Measurements from ENCODE around the gene GAN. TPM values are rescaled to one million over a fixed set of nuclear protein-coding genes. Genes with fewer than 3 reads are reported as not detected.

GAN gene
- total RNA-seq, 1 experiment from 2014 or later, result 7.9 TPM

DNA sequence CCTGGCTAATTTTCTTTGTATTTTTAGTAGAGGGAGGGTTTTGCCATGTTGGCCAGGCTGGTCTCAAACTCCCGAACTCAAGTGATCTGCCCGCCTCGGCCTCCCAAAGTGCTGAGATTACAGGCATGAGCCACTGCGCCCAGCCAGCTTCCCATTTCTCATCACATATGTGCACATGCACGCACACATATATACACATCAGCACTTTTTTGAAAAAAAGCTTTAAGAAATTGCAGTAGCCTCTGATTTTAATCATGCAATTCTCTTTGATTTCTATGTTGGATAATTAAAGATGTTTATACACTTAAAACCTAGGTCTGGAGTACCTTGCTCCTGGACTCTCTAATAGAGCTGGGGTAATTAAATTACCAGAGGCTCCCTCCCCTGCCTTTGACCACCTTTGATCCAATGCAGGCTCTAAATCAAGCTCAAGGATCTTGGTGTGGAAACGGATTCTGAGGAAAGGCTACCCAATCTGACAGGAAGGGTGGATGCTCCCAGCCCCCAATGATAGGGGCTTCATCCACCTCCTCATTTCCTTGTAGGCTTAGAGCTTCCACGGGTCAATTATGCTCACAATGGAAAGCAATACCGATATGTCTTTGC, 29.7 kb upstream of the GAN start:
- Histone ChIP-seq H3K4me3 (no peak overlapping the region), H3K27ac (no peak overlapping the region)

DNA sequence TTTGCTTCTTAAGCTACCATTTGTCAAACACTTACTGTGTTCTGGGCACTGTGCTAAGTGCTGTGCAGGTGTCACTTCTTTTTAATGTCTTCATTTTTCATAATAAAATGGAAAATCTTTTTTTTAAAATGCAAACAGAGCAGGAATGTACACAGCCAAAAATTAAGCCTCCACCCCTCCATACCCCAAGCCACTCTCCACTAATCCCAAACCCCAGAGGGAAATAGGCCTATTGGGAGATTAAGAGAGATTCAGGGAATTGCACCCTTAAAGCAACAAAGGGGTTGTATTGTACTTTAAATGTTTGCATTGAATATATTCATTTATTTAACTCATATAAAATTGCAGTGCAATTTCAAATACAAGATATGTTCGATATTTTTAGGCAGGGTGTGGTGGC, 28.6 kb upstream of the GAN start:
- Histone ChIP-seq H3K4me3 (no peak overlapping the region), H3K27ac (no peak overlapping the region), H3K27me3 (no peaks in the 10 kb centered on the region), H3K36me3 (no peaks in the 10 kb centered on the region), H3K9me3 (replicated peaks) (no peaks in the 10 kb centered on the region), H3K4me1 (no peaks in the 10 kb centered on the region)
- DNase-seq, result no peak

More for the DNA sequence above, 29.7 kb upstream of the GAN start:
- no peaks in the 10 kb centered on the region for H3K9me3 ChIP-seq (replicated peaks)
- no peaks in the 10 kb centered on the region for H3K4me1 ChIP-seq
- H3K27me3 ChIP-seq, result no peaks in the 10 kb centered on the region
- H3K36me3 ChIP-seq, result no peaks in the 10 kb centered on the region
- DNase-seq, result no peak

DNA sequence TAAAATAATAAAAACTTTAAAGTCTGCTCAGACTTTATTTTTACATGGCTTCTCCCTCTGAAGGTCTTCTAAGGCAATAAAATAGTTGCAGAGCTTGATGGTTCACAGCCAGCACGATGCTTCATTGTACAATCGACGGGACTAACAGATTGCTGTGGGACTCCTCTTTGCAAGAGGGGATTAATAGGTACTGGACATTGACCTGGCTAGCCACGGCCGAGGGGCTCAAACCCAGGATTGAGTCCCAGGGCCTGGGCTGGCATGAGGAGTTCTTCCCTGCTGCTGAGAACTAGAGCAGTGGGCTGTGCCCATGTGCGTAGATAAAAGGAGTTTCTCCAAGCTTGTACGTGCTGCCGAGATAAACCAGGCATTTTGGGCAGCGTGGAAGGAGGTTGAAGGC, 23.6 kb upstream of the GAN start:
- no peak for DNase-seq
- Histone ChIP-seq H3K27me3 (no peaks in the 10 kb centered on the region), H3K9me3 (replicated peaks) (no peaks in the 10 kb centered on the region), H3K4me3 (no peak overlapping the region), H3K4me1 (no peaks in the 10 kb centered on the region), H3K27ac (no peak overlapping the region), H3K36me3 (no peaks in the 10 kb centered on the region)

DNA sequence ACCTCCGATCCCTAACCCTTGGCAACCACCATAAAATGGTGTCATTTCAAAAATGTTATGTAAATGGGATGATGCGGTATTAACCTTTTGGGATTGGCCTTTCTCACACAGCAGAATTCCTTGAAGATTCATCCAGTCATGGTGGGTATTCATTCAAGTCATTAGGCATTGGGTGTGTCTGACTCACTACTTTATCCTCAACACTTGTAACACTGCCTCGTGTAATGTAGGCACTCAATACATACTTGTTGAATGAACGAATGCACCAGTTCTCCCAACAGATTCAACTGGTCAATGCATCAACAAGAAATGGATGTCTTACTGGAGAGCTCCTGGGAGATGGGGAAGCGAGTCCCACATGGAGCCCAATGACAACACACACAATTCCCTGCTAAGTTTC, 21.8 kb upstream of the GAN start:
- Histone ChIP-seq H3K27me3 (no peaks in the 10 kb centered on the region), H3K4me3 (no peak overlapping the region), H3K9me3 (replicated peaks) (no peaks in the 10 kb centered on the region), H3K4me1 (no peaks in the 10 kb centered on the region), H3K36me3 (no peaks in the 10 kb centered on the region), H3K27ac (no peak overlapping the region)
- DNase-seq, result no peak

DNA sequence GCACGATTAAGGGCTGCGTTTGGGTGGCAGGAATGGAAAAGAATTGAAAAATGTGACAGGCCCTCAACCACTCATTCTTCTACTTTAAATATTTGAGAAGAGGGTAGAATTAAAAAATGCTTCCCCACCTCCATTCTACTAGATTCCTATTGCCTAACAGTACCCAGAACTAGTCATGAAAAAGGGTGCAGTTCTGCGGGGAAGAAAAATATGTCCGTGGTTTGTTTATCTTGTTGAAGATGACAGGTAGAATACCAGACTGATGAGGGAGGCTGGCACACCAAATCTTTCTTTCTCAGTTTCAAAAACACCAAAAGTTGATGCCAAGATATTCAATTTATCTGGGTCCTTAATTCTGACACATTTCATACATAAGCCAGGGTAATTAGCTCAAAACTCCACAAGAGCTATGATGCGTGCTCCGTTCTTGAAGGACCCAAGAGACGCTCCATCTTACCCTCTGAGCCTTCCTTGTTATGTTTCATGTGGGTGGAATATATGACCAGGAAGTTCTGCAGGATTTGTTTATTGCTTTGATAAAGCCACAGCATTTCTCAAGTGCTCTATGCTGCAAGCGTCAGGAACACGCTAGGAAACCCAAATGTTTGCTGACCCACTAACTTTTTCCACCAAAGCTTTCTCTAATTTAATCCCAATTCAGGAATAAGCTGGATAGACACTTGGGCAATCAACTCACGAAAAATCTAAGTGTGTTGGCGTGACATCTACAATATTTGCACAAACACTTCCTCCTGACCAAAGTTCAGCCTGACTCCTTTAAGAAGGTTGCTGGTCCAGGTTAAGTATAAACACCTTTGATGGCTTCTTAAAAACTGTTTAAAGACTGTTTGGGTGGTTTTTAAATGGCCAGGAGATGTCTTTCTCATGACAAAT, 20.6 kb upstream of the GAN start:
- Histone ChIP-seq H3K27ac (no peak overlapping the region), H3K4me3 (no peak overlapping the region), H3K27me3 (no peaks in the 10 kb centered on the region), H3K9me3 (replicated peaks) (no peaks in the 10 kb centered on the region), H3K36me3 (no peaks in the 10 kb centered on the region), H3K4me1 (no peaks in the 10 kb centered on the region)
- DNase-seq, result no peak

DNA sequence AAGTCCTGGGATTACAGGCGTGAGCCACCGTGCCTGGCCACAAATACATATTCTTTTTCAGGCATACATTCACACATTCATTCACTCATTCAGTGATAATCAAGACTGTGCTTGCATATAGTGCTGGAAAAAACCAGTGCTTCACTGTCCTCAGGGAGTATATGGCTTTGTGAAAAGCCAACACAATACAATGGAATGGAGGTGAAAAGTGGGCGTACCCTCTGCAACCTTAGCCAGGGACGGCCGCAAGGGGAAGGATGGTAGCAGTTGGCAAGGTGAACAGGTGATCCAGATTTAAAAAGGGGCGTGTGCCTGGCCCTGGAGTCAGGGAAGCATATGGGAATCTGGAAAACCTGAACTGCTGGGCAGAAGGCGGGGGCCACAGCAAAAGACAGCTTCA, 18.1 kb upstream of the GAN start:
- no peak for DNase-seq
- Histone ChIP-seq H3K4me3 (no peak overlapping the region), H3K27me3 (no peaks in the 10 kb centered on the region), H3K9me3 (replicated peaks) (no peaks in the 10 kb centered on the region), H3K4me1 (no peaks in the 10 kb centered on the region), H3K27ac (no peak overlapping the region), H3K36me3 (no peaks in the 10 kb centered on the region)

DNA sequence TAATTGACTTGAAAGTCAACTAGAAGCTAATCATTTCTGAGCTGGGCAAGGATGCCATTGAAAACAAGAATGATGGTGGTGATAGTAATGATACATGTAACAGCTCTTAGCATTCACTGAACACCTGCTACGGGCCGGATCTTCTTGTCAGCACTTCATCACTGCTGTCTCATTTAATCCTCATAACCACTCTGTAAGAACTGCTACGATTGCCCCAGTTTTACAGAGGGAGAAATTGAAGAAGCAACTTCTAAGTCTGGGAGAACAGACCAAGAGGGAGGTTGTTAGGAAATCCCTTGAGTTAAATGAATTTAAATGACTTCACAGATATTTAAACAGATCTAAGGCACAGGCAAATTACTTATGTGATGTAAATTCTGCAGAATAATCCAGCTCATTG, 7.0 kb upstream of the GAN start:
- H3K4me1 ChIP-seq, result no peaks in the 10 kb centered on the region

DNA sequence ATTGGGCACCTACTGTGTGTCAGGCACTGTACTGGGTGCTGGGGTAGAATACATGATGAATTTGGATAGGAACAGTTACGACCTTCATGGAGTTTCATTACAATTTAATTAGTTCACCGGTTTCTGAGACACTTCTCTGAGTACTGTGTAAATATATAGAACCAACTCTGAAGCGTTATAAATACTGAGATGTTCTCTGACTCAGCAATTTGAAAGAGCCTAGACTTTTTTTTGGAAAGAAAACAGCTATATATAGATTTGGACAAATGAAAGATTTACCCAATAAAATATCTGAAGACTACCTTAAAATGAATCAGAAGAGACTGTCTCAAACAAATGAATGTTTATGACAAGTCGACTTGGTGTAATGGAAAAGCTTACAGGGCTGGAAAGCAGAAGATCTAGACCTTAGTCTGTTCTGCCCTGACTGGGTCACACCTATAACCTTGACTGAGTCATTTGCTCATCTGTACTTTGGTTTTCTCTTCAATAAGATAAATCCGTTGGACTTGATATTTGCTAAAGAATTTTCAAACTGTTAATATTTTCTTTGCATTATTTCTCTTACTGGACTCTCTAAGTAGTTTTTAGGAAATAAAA, 4.6 kb upstream of the GAN start:
- Histone ChIP-seq H3K9me3 (replicated peaks) (no peaks in the 10 kb centered on the region), H3K27ac (no peak overlapping the region), H3K27me3 (no peaks in the 10 kb centered on the region), H3K4me3 (no peak overlapping the region), H3K4me1 (no peaks in the 10 kb centered on the region), H3K36me3 (no peaks in the 10 kb centered on the region)
- DNase-seq, result no peak

More for the DNA sequence above, 7.0 kb upstream of the GAN start:
- no peak for DNase-seq
- Histone ChIP-seq H3K27me3 (no peaks in the 10 kb centered on the region), H3K9me3 (replicated peaks) (no peaks in the 10 kb centered on the region), H3K27ac (no peak overlapping the region), H3K4me3 (no peak overlapping the region), H3K36me3 (no peaks in the 10 kb centered on the region)

DNA sequence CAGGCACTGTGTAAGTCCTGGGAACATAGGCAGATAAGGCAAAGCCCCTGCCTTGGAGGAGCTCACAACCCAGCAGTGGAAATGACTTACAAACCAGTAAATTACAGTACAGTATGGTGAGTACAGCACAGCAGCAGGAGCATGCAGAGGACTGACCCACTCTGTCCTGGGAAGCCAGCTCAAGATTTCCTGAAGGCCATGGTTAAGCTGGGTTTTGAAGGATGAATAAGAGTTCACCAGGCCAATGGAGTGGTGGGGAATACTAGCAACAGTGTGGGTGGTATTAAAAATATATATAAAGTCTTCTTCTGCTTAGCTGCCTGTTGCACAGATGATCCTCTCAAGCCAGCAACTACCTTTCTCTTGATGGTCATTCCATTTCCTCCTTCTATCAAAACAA, 3.0 kb upstream of the GAN start:
- Histone ChIP-seq H3K36me3 (no peaks in the 10 kb centered on the region), H3K4me1 (no peaks in the 10 kb centered on the region), H3K9me3 (replicated peaks) (no peaks in the 10 kb centered on the region), H3K4me3 (no peak overlapping the region), H3K27ac (no peak overlapping the region), H3K27me3 (no peaks in the 10 kb centered on the region)
- DNase-seq, result no peak

DNA sequence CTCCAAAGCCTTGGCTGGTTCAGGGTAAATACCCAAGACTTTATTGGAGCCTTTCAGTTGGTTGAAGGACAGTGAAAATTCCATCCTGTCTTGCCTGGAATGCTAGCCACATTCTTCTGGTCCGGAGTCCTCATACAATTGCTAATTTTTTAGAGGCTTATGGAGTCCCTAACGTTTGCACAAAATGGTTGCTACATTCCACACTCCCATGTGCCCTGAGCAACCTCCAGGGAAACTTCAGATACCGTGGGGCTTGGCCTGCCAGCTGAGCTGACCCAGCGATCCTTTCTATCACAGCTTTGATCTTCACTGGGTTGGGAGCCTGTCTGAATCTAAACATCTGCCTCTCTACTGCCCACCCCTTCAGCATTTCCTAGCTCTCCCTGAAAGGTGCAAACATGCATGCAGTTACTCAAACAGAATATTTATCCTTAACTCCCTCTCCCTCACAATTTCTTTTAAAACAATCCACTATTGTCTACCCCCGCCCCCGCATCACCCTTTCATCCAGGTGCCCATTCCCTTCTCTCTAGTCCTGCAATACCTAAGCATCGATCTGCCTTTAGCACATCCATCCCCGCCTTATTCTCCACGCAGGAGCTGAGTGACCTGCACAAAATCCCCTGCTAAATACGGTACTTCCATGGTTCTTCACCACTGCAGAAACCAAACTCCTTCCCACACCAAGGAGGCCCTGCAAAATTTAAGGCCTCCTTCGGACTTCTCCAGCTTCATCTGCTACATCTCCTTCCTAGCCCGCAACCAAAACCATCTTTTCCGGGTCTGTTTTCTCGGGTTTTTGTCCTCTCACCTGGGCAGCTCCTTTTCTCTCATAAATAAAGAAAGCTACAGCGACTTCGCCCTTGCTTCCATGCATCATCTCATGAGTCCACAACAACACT, 810 bp upstream of the GAN start:
- no peaks in the 10 kb centered on the region for H3K27me3 ChIP-seq
- H3K9me3 ChIP-seq (replicated peaks), result no peaks in the 10 kb centered on the region
- no peaks in the 10 kb centered on the region for H3K4me1 ChIP-seq
- no peaks in the 10 kb centered on the region for H3K36me3 ChIP-seq
- DNase-seq, result no peak
- H3K27ac ChIP-seq, result no peak overlapping the region
- H3K4me3 ChIP-seq, result peak overlapping the region; percentile 87

DNA sequence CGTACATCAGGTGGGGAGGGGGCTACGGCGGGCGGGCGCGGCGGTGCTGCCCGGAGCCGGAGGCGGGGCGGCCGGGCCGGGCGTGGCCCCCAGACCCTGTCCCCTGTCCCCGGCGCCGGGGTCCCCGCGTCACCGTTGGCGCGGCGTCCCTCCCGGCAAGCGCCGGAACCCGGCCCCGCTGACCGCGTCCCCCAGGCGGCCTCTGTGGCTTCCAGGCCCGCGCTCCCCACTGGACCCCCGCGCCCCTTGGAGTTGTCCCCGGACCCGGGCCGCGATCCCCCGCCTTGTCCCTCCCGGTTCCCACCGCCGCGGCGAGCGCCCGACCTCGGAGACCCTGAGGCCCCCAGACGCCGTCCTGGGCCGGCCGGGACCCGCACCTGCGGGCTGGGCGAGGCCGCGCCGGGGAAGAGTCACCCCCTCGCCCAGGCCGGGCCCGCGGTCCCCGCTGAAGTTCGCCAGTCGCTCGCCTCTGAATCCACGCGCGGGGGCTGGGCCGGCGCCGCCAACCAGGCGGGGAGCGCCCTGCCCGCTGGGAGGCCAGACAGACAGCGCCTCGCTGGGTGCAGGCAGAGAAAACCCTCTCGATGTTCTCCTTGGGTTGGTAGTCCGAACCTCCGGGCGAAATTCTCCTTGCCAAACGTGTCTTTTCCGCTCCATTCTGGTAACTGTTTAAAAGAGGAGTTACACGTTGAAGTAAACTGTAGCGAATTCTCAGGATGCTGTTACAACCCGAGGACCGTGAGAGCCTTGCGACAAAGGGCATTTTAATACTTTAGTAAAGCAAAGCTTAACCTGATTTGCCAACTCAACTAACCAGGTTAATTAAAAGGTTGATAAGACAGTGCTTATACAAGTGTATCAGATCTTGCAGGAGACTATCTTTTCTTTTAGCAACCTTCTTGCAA, 761 bp downstream of the GAN start:
- no peaks in the 10 kb centered on the region for H3K4me1 ChIP-seq
- peak overlapping the region; percentile 87 for H3K4me3 ChIP-seq
- no peaks in the 10 kb centered on the region for H3K27me3 ChIP-seq
- DNase-seq, result peak; percentile 6 to 13
- no peaks in the 10 kb centered on the region for H3K9me3 ChIP-seq (replicated peaks)
- H3K36me3 ChIP-seq, result no peaks in the 10 kb centered on the region
- no peak overlapping the region for H3K27ac ChIP-seq

DNA sequence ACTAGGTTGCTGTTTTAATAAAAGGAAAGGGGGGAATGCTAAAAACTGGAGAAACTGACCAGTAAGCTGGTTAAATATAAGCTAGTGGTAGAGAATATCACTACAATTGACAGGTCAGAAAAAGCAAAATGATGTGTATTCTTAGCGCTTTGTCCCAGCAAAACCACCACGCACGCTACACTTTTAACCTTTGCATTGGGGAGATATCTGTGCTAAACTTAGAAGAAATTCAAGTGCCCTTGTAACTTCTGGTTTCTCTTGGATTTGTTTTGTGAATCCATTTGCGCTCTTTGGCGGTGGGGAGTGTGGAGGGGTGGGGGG, 1.4 kb downstream of the GAN start:
- no peaks in the 10 kb centered on the region for H3K27me3 ChIP-seq
- DNase-seq, result no peak
- H3K4me1 ChIP-seq, result no peaks in the 10 kb centered on the region
- no peaks in the 10 kb centered on the region for H3K36me3 ChIP-seq
- H3K9me3 ChIP-seq (replicated peaks), result no peaks in the 10 kb centered on the region
- peak overlapping the region; percentile 87 for H3K4me3 ChIP-seq
- H3K27ac ChIP-seq, result no peak overlapping the region

DNA sequence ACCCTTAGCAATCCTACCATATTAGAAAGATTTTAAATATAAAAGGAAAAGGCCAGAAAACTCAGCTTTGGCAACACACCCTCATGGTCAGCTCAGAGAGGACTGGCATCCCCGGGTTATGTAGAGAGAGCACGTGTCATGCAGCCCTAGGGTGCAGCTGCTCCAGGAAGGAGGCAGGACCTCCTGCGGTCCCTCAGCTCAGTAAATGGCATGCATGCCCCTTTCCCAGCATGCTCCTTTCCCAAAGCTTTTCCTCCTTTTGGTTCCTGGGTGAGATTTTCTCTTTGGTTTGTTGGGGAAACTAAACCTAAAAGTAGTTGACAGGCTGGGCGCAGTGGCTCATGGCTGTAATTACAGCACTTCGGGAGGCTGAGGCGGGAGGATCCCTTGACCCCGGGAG, 3.9 kb downstream of the GAN start:
- Histone ChIP-seq H3K9me3 (replicated peaks) (no peaks in the 10 kb centered on the region), H3K4me3 (no peak overlapping the region), H3K27me3 (no peaks in the 10 kb centered on the region), H3K27ac (no peak overlapping the region), H3K4me1 (no peaks in the 10 kb centered on the region), H3K36me3 (no peaks in the 10 kb centered on the region)
- no peak for DNase-seq
